ENCODE data around the gene POLR2L. TPM values are rescaled to one million over a fixed set of nuclear protein-coding genes. Genes with fewer than 3 reads are reported as not detected.

The POLR2L gene
- total and polyA plus RNA-seq, 2 of the 13 experiments (the other 11 are each of a cell fraction or from before 2014, with no cell fraction given): 104 to 114 TPM

DNA sequence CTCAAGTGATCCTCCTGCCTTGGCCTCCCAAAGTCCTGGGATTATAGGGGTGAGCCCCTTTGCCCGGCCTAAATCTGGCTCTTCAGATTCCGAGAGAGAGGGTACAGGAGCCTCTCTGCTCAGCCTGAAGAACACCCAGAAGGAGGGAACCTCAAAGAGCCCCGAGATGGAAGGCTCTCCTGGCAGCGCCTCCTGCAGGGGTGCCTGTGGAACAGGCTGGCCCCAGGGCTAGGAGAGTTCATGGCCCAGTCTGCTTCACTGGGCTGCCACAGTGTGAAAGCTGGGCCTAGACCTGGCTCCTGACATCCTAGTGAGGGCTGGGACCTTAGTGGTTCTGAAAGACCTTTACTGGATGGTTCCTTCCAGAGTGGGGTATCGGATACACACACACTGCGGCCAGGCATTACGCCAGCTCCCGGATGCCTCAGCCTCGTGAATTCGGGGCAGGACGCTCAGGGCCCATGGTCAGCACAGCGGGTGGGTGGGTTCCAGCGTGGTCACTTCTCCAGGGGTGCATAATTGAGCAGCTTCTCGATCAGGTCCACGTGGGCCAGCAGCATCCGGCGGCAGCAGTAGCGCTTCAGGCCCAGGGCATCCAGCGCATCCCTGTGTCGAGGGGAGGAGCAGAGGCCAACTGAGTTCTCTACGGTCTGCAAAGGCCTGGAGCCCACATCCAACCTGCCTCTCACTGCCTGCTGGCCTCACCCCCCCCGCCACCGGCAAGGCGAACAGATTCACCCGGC lies 2.3 kb downstream of the POLR2L start (continued):
- peak; percentile 12; the same call in 1 of the 2 replicates for TF ChIP-seq POLR2AphosphoS5 (IDR thresholded peaks at IDR 0.05; ENCODE audit: low read depth, low read length)
- TF ChIP-seq, protein P1, sequence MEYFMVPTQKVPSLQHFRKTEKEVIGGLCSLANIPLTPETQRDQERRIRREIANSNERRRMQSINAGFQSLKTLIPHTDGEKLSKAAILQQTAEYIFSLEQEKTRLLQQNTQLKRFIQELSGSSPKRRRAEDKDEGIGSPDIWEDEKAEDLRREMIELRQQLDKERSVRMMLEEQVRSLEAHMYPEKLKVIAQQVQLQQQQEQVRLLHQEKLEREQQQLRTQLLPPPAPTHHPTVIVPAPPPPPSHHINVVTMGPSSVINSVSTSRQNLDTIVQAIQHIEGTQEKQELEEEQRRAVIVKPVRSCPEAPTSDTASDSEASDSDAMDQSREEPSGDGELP (IDR thresholded peaks at IDR 0.05; ENCODE audit: borderline replicate concordance, low read depth): no peak
- TF ChIP-seq KLF15 (CRISPR knock-in tag; IDR thresholded peaks at IDR 0.05; ENCODE audit: borderline replicate concordance): no peak
- peak; percentile 92 for TF ChIP-seq AGO2 (optimal IDR thresholded peaks at IDR 0.05; ENCODE audit: low read depth, low read length)
- no peak for TF ChIP-seq ZNF292 (CRISPR knock-in tag; IDR thresholded peaks at IDR 0.05; ENCODE audit: borderline replicate concordance, low read depth)
- TF ChIP-seq ZBTB21 (CRISPR knock-in tag; IDR thresholded peaks at IDR 0.05): no peak
- no peak for TF ChIP-seq ZNF451 (CRISPR knock-in tag; IDR thresholded peaks at IDR 0.05)
- TF ChIP-seq AGO1 (IDR thresholded peaks at IDR 0.05; ENCODE audit: low read depth, low read length, poor library complexity, severe bottlenecking): peak; percentile 89
- TF ChIP-seq EHMT2 (IDR thresholded peaks at IDR 0.05; ENCODE audit: borderline replicate concordance, low read depth, low read length): no peak
- no peak for TF ChIP-seq GTF2F1 (IDR thresholded peaks at IDR 0.05; ENCODE audit: low read length)
- no peak for TF ChIP-seq ZNF263 (CRISPR knock-in tag; IDR thresholded peaks at IDR 0.05)
- no peak for TF ChIP-seq NFRKB (IDR thresholded peaks at IDR 0.05)
- no peak for TF ChIP-seq RFXANK (CRISPR knock-in tag; IDR thresholded peaks at IDR 0.05)
- TF ChIP-seq ZNF816 (CRISPR knock-in tag; IDR thresholded peaks at IDR 0.05; ENCODE audit: borderline replicate concordance): no peak
- TF ChIP-seq MEF2D (CRISPR knock-in tag; IDR thresholded peaks at IDR 0.05): no peak
- no peak for TF ChIP-seq ARID2 (CRISPR knock-in tag; IDR thresholded peaks at IDR 0.05; ENCODE audit: borderline replicate concordance)
- TF ChIP-seq, protein P2, sequence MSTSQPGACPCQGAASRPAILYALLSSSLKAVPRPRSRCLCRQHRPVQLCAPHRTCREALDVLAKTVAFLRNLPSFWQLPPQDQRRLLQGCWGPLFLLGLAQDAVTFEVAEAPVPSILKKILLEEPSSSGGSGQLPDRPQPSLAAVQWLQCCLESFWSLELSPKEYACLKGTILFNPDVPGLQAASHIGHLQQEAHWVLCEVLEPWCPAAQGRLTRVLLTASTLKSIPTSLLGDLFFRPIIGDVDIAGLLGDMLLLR (CRISPR knock-in tag; IDR thresholded peaks at IDR 0.05): no peak
- no peak for TF ChIP-seq ZBTB7B (CRISPR knock-in tag; IDR thresholded peaks at IDR 0.05)
- no peak for TF ChIP-seq KDM5A (IDR thresholded peaks at IDR 0.05; ENCODE audit: borderline replicate concordance, low read length)
- no peak for TF ChIP-seq TEAD3 (CRISPR knock-in tag; optimal IDR thresholded peaks at IDR 0.05; ENCODE audit: borderline replicate concordance)
- TF ChIP-seq, protein P3, sequence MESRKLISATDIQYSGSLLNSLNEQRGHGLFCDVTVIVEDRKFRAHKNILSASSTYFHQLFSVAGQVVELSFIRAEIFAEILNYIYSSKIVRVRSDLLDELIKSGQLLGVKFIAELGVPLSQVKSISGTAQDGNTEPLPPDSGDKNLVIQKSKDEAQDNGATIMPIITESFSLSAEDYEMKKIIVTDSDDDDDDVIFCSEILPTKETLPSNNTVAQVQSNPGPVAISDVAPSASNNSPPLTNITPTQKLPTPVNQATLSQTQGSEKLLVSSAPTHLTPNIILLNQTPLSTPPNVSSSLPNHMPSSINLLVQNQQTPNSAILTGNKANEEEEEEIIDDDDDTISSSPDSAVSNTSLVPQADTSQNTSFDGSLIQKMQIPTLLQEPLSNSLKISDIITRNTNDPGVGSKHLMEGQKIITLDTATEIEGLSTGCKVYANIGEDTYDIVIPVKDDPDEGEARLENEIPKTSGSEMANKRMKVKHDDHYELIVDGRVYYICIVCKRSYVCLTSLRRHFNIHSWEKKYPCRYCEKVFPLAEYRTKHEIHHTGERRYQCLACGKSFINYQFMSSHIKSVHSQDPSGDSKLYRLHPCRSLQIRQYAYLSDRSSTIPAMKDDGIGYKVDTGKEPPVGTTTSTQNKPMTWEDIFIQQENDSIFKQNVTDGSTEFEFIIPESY (CRISPR knock-in tag; IDR thresholded peaks at IDR 0.05): peak; percentile 72; the same call in 1 of the 2 replicates
- TF ChIP-seq EED (CRISPR knock-in tag; IDR thresholded peaks at IDR 0.05): no peak
- no peak for TF ChIP-seq FOXK1 (CRISPR knock-in tag; IDR thresholded peaks at IDR 0.05; ENCODE audit: borderline replicate concordance, low read depth)
- TF ChIP-seq, protein P4, sequence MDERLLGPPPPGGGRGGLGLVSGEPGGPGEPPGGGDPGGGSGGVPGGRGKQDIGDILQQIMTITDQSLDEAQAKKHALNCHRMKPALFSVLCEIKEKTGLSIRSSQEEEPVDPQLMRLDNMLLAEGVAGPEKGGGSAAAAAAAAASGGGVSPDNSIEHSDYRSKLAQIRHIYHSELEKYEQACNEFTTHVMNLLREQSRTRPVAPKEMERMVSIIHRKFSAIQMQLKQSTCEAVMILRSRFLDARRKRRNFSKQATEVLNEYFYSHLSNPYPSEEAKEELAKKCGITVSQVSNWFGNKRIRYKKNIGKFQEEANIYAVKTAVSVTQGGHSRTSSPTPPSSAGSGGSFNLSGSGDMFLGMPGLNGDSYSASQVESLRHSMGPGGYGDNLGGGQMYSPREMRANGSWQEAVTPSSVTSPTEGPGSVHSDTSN (CRISPR knock-in tag; IDR thresholded peaks at IDR 0.05): no peak
- TF ChIP-seq AKAP8 (CRISPR knock-in tag; IDR thresholded peaks at IDR 0.05): peak; percentile 72; the same call in 1 of the 2 replicates
